Measurements from ENCODE around the gene TTC7B. TPM values are rescaled to one million over a fixed set of nuclear protein-coding genes. Genes with fewer than 3 reads are reported as not detected.

TTC7B gene
- total RNA-seq, 2 experiments from 2014 or later: 1.2 to 1.3 TPM

DNA sequence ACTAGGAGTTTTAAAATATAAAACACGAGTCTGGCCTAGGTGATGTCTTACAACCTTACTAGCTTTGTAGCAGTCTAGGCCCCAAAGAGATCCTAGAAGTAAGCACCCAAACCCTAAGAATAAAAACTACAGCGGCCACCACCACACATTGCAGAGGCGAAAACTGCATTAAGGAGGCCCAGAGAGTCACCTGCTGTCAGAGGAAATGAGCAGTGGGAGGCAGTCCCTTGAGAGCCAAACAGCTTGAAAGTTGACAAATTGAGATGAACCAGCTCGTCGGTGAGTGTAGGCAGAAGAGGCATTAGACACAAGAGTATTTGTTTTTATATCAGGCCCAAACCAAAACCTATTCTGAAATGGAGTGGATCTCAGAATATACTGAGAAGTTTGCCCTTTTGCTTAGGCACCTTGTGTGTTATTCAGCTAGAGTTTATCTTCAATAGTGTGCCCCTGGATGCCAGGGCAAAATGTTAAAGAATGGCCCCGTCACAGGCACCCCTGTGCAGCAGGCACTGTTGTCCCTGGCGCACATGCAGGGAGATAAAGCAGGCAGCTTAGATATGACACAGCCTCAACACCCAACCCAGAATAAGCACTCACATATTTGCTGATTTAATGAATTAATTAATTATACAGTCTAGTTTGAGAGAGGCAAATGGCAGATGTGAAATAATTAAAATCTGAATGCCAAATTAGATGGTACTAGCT is 56.7 kb downstream of the TTC7B start:
- ATAC-seq (ENCODE audit: poor library complexity) (peak; percentile 11), DNase-seq (peak in 4 of 14 experiments; percentile 8 to 29 (median 24))
- H3K27me3 ChIP-seq (ENCODE audit: control insufficient read depth in 1 of 2, insufficient read depth in 2 of 2, low read length in 2 of 2): no peaks in the 10 kb centered on the region
- no peaks in the 10 kb centered on the region for H3K36me3 ChIP-seq (ENCODE audit: insufficient read depth, low read length)
- Mint-ChIP-seq H3K4me3 (peak overlapping the region; percentile 87), H3K36me3 (ENCODE audit: low read depth) (peaks cover 12% of the 10 kb centered on the region), H3K27me3 (no peaks in the 10 kb centered on the region), H3K4me1 (ENCODE audit: low read depth) (peaks cover 23% of the 10 kb centered on the region), H3K27ac (peak overlapping the region; percentile 89), H3K9me3 (peaks cover 9% of the 10 kb centered on the region)
- peaks cover 21% of the 10 kb centered on the region for H3K4me1 ChIP-seq (ENCODE audit: insufficient read depth, low read length)
- ChIA-PET POLR2A (interaction anchor here (1.4 to 3.5 kb wide), 6 partner anchors 357 to 427 kb away, joined by 3 to 65 read pairs (median 8); partner anchors contain the start of gene NRDE2), CTCF (interaction anchor here (0.9 to 2.5 kb wide), 6 partner anchors 14 to 458 kb away, joined by 3 to 12 read pairs (median 4); no protein-coding TSS in a partner anchor)
- intact Hi-C loops (cut with DNase I, micrococcal nuclease): loop anchor here (2.0 to 5.0 kb wide), 8 partner anchors 68 to 1078 kb away; partner anchors contain the start of genes CALM1 (in 1 of the 2), NRDE2 (in 1 of the 2), PPP4R3A (in 1 of the 2) and RPS6KA5 (in 1 of the 2)
- TF ChIP-seq, protein P1, sequence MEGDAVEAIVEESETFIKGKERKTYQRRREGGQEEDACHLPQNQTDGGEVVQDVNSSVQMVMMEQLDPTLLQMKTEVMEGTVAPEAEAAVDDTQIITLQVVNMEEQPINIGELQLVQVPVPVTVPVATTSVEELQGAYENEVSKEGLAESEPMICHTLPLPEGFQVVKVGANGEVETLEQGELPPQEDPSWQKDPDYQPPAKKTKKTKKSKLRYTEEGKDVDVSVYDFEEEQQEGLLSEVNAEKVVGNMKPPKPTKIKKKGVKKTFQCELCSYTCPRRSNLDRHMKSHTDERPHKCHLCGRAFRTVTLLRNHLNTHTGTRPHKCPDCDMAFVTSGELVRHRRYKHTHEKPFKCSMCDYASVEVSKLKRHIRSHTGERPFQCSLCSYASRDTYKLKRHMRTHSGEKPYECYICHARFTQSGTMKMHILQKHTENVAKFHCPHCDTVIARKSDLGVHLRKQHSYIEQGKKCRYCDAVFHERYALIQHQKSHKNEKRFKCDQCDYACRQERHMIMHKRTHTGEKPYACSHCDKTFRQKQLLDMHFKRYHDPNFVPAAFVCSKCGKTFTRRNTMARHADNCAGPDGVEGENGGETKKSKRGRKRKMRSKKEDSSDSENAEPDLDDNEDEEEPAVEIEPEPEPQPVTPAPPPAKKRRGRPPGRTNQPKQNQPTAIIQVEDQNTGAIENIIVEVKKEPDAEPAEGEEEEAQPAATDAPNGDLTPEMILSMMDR (IDR thresholded peaks at IDR 0.05): no peak
- peak overlapping the region in 1 of 2 donors; percentile 84 for H3K27ac ChIP-seq (ENCODE audit: low read depth in 1 of 2, low read length in 2 of 2)
- no peak overlapping the region for H3K4me3 ChIP-seq (ENCODE audit: low read length)
- H3K9me3 ChIP-seq (ENCODE audit: control insufficient read depth in 1 of 2, insufficient read depth in 1 of 2, low read length in 2 of 2): peaks cover 0 to 13% of the 10 kb centered on the region in 2 experiments

DNA sequence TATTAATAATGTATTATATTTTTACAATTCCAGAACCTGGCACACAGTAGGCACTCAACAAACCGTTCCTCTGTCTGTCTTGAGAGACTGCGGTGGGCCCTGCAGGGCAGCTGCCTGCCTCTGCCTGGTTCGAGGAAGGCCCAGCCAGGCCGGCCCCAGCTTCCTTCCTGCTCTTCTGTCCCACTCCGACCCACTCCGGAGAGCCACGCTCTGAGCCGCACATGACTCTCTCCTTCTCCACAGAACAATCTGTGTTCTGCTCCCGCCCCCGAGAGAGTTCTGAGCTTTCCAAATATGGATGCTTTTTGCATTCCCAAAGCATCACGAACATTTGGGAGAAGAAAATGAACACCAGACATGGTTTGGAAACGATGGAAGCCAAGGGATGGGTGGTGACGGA is 57.3 kb downstream of the TTC7B start:
- H3K27me3 Mint-ChIP-seq: no peaks in the 10 kb centered on the region
- Histone ChIP-seq H3K4me1 (ENCODE audit: insufficient read depth, low read length) (peaks cover 21% of the 10 kb centered on the region), H3K4me3 (ENCODE audit: low read length) (peak overlapping the region; percentile 60), H3K27me3 (ENCODE audit: control insufficient read depth in 1 of 2, insufficient read depth in 2 of 2, low read length in 2 of 2) (no peaks in the 10 kb centered on the region), H3K36me3 (ENCODE audit: insufficient read depth, low read length) (no peaks in the 10 kb centered on the region), H3K27ac (ENCODE audit: low read depth in 1 of 2, low read length in 2 of 2) (peak overlapping the region; percentile 63 to 84), H3K9me3 (ENCODE audit: control insufficient read depth in 1 of 2, insufficient read depth in 1 of 2, low read length in 2 of 2) (peaks cover 0 to 13% of the 10 kb centered on the region in 2 experiments)
- DNase-seq (peak in 4 of 14 experiments; percentile 17 to 40 (median 33)), ATAC-seq (ENCODE audit: poor library complexity) (no peak)
- TF ChIP-seq, protein P1 (IDR thresholded peaks at IDR 0.05): no peak
- intact Hi-C loops (cut with DNase I, micrococcal nuclease): loop anchor here (1.0 to 5.0 kb wide), 9 partner anchors 68 to 1078 kb away; partner anchors contain the start of genes CALM1 (in 1 of the 2), NRDE2 (in 1 of the 2), PPP4R3A (in 1 of the 2) and RPS6KA5 (in 1 of the 2)
- peak overlapping the region; percentile 89 for H3K27ac Mint-ChIP-seq
- POLR2A ChIA-PET: interaction anchor here (0.6 to 3.5 kb wide), 13 partner anchors 356 to 1281 kb away, joined by 3 to 65 read pairs (median 6); partner anchors contain the start of genes CALM1, GPR68, NRDE2 and PPP4R3A
- peak overlapping the region; percentile 87 for H3K4me3 Mint-ChIP-seq
- H3K4me1 Mint-ChIP-seq (ENCODE audit: low read depth): peaks cover 23% of the 10 kb centered on the region
- CTCF ChIA-PET: interaction anchor here (0.6 to 2.5 kb wide), 10 partner anchors 9 to 457 kb away, joined by 3 to 12 read pairs (median 4); no protein-coding TSS in a partner anchor
- H3K9me3 Mint-ChIP-seq: peaks cover 7% of the 10 kb centered on the region
- H3K36me3 Mint-ChIP-seq (ENCODE audit: low read depth): peaks cover 10% of the 10 kb centered on the region

All from CD4-positive, alpha-beta T cell (primary cell).